HEK293 (cell line): ENCODE results near the gene GMEB2.

Experiments
- CTCF ChIA-PET: fragments of 350-600 bp; formaldehyde crosslinking; extraction: SDS; loops from one replicate; lab custom pipeline; 2021; ENCODE audit warnings: antibody characterized with exemption; lab: Yijun Ruan, JAX
- POLR2A ChIA-PET: fragments of 300-600 bp; formaldehyde crosslinking; extraction: SDS; loops from one replicate; lab custom pipeline; 2020; ENCODE audit warnings: antibody characterized with exemption, inconsistent platforms; lab: Yijun Ruan, JAX
- H3K27ac ChIP-seq: fragments of 200-500 bp; sonication (Bioruptor generic); 2 replicates; pipeline ENCODE4 v1.5.1; 2014; ENCODE audit warnings: low read depth, low read length, control low read depth, inconsistent platforms; ENCODE audit errors: extremely low read depth
- H3K36me3 ChIP-seq, 2 experiments: fragments of 200-500 bp in 1 of 2; sonication (Bioruptor generic) in 1 of 2; 1 replicate in 1 of 2; 2 replicates in 1 of 2; pipeline ENCODE4 v1.5.1; 2014 to 2017; ENCODE audit warnings: inconsistent platforms in 2 of 2, low read length in 2 of 2; ENCODE audit not compliant: control insufficient read depth in 2 of 2, insufficient read depth in 1 of 2
- H3K4me1 ChIP-seq: fragments of 200-500 bp; sonication (Bioruptor generic); 2 replicates; pipeline ENCODE4 v1.5.1; 2014; ENCODE audit warnings: mild to moderate bottlenecking, low read length, inconsistent platforms; ENCODE audit not compliant: control insufficient read depth, insufficient read depth
- H3K4me3 ChIP-seq: 2 replicates; pipeline ENCODE4 v1.5.1; 2011; ENCODE audit warnings: low read depth, mild to moderate bottlenecking, control low read depth, low read length, moderate library complexity
- H3K9me3 ChIP-seq: fragments of 200-500 bp; sonication (Bioruptor generic); 2 replicates; pipeline ENCODE4 v1.5.1; 2014; ENCODE audit warnings: low read depth, low read length, inconsistent platforms; ENCODE audit not compliant: control insufficient read depth, insufficient read depth
- PRDM1 ChIP-seq: fragments of 450-650 bp; formaldehyde crosslinking; IDR thresholded peaks from 2 replicates; pipeline ENCODE4; 2016; ENCODE audit warnings: missing biosample characterization, missing genetic modification characterization
- ZFHX2 ChIP-seq: fragments of 450-650 bp; formaldehyde crosslinking; conservative IDR thresholded peaks from 2 replicates; pipeline ENCODE4 v1.5.1; 2016; ENCODE audit warnings: missing biosample characterization, missing genetic modification characterization
- ZFP3 ChIP-seq: fragments of 450-650 bp; formaldehyde crosslinking; IDR thresholded peaks from 2 replicates; pipeline ENCODE4 v1.5.1; 2016; ENCODE audit warnings: low read depth, missing biosample characterization, missing genetic modification characterization
- ZNF366 ChIP-seq: fragments of 450-650 bp; formaldehyde crosslinking; conservative IDR thresholded peaks from 2 replicates; pipeline ENCODE4 v1.5.1; 2016; ENCODE audit warnings: missing biosample characterization, missing genetic modification characterization
- ZNF433 ChIP-seq: fragments of 450-650 bp; formaldehyde crosslinking; IDR thresholded peaks from 2 replicates; pipeline ENCODE4 v1.5.1; 2016; ENCODE audit warnings: missing biosample characterization, missing genetic modification characterization, low read depth
- ZNF600 ChIP-seq: fragments of 450-650 bp; formaldehyde crosslinking; IDR thresholded peaks from 2 replicates; pipeline ENCODE4 v1.5.1; 2016; ENCODE audit warnings: missing biosample characterization, missing genetic modification characterization
- ZNF624 ChIP-seq: fragments of 450-650 bp; formaldehyde crosslinking; IDR thresholded peaks from 2 replicates; pipeline ENCODE4 v1.5.1; 2017; ENCODE audit warnings: missing biosample characterization, missing genetic modification characterization
- ZNF791 ChIP-seq: fragments of 450-650 bp; formaldehyde crosslinking; IDR thresholded peaks from 2 replicates; pipeline ENCODE4 v1.5.1; 2016; ENCODE audit warnings: missing biosample characterization, missing genetic modification characterization
- ZNF837 ChIP-seq: fragments of 450-650 bp; formaldehyde crosslinking; IDR thresholded peaks from 2 replicates; pipeline ENCODE4 v1.5.1; 2016; ENCODE audit warnings: missing biosample characterization, missing genetic modification characterization
- ZSCAN30 ChIP-seq: fragments of 450-650 bp; IDR thresholded peaks from 2 replicates; pipeline ENCODE4 v1.5.1; 2018; ENCODE audit warnings: missing biosample characterization, mild to moderate bottlenecking, missing genetic modification characterization, moderate library complexity
- TF ChIP-seq, protein P1 (sequence below): fragments of 450-650 bp; formaldehyde crosslinking; IDR thresholded peaks from 2 replicates; pipeline ENCODE4 v1.5.1; 2016; ENCODE audit warnings: missing biosample characterization, missing genetic modification characterization, low read depth
- TF ChIP-seq, protein P2 (sequence below): fragments of 450-650 bp; formaldehyde crosslinking; IDR thresholded peaks from 2 replicates; pipeline ENCODE4 v1.5.1; 2016; ENCODE audit warnings: missing biosample characterization, missing genetic modification characterization
- TF ChIP-seq, protein P3 (sequence below): fragments of 450-650 bp; formaldehyde crosslinking; IDR thresholded peaks from 2 replicates; pipeline ENCODE4 v1.5.1; 2016; ENCODE audit warnings: missing biosample characterization, missing genetic modification characterization
- TF ChIP-seq, protein P4 (sequence below): fragments of 450-650 bp; formaldehyde crosslinking; IDR thresholded peaks from 2 replicates; pipeline ENCODE4 v1.5.1; 2016; ENCODE audit warnings: missing biosample characterization, missing genetic modification characterization
- TF ChIP-seq, protein P5 (sequence below): fragments of 450-650 bp; formaldehyde crosslinking; IDR thresholded peaks from 2 replicates; pipeline ENCODE4 v1.5.1; 2016; ENCODE audit warnings: missing biosample characterization, missing genetic modification characterization, borderline replicate concordance

Gene GMEB2

DNA sequence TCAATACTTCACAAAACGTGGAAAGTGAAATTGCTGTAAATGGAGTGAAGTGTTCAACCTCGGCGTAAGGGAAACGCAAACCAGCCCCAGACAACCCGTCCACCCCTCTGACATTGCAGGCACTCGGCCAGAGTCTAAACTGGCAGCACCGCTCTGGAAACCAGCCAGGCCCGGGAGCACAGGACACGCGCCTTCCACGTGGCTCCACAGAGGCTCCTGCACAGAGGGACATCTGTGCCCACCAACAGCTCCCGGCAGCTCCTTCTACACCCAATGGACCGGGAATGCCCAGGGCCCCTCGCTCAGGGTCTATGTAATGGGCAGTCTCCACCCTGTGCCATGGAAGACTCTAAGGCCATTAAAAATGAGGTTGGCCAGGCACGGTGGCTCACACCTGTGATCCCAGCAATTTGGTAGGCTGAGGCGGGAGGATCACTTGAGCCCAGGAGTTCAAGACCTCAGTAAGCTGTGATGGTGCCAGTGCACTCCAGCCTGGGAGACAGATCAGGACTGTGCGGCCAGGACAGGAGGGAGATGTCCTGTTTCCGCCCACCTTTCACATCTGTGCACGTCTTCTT lies 49.5 kb downstream of the GMEB2 start (continued):
- TF ChIP-seq, protein P1, sequence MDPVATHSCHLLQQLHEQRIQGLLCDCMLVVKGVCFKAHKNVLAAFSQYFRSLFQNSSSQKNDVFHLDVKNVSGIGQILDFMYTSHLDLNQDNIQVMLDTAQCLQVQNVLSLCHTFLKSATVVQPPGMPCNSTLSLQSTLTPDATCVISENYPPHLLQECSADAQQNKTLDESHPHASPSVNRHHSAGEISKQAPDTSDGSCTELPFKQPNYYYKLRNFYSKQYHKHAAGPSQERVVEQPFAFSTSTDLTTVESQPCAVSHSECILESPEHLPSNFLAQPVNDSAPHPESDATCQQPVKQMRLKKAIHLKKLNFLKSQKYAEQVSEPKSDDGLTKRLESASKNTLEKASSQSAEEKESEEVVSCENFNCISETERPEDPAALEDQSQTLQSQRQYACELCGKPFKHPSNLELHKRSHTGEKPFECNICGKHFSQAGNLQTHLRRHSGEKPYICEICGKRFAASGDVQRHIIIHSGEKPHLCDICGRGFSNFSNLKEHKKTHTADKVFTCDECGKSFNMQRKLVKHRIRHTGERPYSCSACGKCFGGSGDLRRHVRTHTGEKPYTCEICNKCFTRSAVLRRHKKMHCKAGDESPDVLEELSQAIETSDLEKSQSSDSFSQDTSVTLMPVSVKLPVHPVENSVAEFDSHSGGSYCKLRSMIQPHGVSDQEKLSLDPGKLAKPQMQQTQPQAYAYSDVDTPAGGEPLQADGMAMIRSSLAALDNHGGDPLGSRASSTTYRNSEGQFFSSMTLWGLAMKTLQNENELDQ = no peak
- TF ChIP-seq ZNF366 (tag by site-specific recombination) (no peak), ZSCAN30 (no peak), ZNF433 (no peak), ZNF600 (tag by site-specific recombination) (no peak), ZNF837 (tag by site-specific recombination) (no peak), ZFHX2 (no peak)
- TF ChIP-seq, protein P2, sequence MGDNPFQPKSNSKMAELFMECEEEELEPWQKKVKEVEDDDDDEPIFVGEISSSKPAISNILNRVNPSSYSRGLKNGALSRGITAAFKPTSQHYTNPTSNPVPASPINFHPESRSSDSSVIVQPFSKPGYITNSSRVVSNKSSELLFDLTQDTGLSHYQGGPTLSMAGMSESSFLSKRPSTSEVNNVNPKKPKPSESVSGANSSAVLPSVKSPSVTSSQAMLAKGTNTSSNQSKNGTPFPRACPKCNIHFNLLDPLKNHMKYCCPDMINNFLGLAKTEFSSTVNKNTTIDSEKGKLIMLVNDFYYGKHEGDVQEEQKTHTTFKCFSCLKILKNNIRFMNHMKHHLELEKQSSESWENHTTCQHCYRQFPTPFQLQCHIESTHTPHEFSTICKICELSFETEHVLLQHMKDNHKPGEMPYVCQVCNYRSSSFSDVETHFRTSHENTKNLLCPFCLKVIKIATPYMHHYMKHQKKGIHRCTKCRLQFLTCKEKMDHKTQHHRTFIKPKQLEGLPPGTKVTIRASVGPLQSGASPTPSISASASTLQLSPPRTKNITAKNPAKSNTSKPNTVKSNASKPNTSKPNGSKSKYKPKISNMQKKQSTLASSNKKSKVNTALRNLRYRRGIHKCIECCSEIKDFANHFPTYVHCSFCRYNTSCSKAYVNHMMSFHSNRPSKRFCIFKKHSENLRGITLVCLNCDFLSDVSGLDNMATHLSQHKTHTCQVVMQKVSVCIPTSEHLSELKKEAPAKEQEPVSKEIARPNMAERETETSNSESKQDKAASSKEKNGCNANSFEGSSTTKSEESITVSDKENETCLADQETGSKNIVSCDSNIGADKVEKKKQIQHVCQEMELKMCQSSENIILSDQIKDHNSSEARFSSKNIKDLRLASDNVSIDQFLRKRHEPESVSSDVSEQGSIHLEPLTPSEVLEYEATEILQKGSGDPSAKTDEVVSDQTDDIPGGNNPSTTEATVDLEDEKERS (tag by site-specific recombination) = no peak
- TF ChIP-seq, protein P3, sequence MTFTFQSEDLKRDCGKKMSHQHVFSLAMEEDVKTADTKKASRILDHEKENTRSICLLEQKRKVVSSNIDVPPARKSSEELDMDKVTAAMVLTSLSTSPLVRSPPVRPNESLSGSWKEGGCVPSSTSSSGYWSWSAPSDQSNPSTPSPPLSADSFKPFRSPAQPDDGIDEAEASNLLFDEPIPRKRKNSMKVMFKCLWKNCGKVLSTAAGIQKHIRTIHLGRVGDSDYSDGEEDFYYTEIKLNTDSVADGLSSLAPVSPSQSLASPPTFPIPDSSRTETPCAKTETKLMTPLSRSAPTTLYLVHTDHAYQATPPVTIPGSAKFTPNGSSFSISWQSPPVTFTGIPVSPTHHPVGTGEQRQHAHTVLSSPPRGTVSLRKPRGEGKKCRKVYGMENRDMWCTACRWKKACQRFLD (tag by site-specific recombination) = no peak
- TF ChIP-seq, protein P4, sequence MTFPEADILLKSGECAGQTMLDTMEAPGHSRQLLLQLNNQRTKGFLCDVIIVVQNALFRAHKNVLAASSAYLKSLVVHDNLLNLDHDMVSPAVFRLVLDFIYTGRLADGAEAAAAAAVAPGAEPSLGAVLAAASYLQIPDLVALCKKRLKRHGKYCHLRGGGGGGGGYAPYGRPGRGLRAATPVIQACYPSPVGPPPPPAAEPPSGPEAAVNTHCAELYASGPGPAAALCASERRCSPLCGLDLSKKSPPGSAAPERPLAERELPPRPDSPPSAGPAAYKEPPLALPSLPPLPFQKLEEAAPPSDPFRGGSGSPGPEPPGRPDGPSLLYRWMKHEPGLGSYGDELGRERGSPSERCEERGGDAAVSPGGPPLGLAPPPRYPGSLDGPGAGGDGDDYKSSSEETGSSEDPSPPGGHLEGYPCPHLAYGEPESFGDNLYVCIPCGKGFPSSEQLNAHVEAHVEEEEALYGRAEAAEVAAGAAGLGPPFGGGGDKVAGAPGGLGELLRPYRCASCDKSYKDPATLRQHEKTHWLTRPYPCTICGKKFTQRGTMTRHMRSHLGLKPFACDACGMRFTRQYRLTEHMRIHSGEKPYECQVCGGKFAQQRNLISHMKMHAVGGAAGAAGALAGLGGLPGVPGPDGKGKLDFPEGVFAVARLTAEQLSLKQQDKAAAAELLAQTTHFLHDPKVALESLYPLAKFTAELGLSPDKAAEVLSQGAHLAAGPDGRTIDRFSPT (tag by site-specific recombination) = no peak

DNA sequence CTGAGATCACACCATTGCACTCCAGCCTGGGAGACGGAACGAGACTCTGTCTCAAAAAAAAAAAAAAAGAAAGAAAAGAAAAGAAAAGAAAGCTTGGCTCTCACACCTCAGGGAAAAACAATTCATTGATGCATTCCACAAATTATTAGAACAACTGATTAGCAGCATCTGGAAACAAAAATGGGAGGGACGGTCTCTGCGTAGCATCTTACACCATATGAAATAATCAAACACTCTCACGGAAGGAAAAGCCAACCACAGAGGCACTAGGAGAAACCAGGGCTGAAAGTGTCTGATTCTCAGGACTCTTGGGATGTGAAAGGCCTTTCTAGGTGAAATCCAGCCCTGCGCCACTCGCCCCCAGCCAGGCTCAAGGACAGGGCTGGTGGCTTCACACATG lies 50.6 kb downstream of the GMEB2 start:
- TF ChIP-seq ZNF791 (tag by site-specific recombination) (no peak), PRDM1 (tag by site-specific recombination) (peak; percentile 93), ZFP3 (tag by site-specific recombination) (no peak), ZNF624 (tag by site-specific recombination) (no peak)
- TF ChIP-seq, protein P5, sequence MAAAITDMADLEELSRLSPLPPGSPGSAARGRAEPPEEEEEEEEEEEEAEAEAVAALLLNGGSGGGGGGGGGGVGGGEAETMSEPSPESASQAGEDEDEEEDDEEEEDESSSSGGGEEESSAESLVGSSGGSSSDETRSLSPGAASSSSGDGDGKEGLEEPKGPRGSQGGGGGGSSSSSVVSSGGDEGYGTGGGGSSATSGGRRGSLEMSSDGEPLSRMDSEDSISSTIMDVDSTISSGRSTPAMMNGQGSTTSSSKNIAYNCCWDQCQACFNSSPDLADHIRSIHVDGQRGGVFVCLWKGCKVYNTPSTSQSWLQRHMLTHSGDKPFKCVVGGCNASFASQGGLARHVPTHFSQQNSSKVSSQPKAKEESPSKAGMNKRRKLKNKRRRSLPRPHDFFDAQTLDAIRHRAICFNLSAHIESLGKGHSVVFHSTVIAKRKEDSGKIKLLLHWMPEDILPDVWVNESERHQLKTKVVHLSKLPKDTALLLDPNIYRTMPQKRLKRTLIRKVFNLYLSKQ (tag by site-specific recombination) = no peak
- Histone ChIP-seq H3K4me3 (no peak overlapping the region), H3K27ac (no peak overlapping the region), H3K4me1 (0 out of 2 replicates have a peak, but pooled peaks cover 3% of the 10 kb centered on the region), H3K36me3 (peaks cover 0 to 3% of the 10 kb centered on the region in 2 experiments; a peak in 1 of 3 replicates), H3K9me3 (no peaks in the 10 kb centered on the region)
- ChIA-PET CTCF (no interaction called here), POLR2A (interaction anchor here (0.6 kb wide), 1 partner anchor 27 kb away, joined by 4 read pairs; no protein-coding TSS in a partner anchor)
